Sigmoid colon (tissue), 4 donors: ENCODE measurements around the gene ATXN10.

Experiments used
- CTCF ChIP-seq, 4 experiments: fragments of 450-650 bp in 3 of 4; fragments of 200-600 bp in 1 of 4; IDR thresholded peaks; one replicate each; pipeline ENCODE4 v1.5.1; 2016 to 2019; ENCODE audit warnings: antibody characterized with exemption in 4 of 4, mild to moderate bottlenecking in 3 of 4, moderate library complexity in 2 of 4
- EP300 ChIP-seq, 4 donors: sonication (generic); formaldehyde crosslinking; IDR thresholded peaks; one replicate each; pipeline ENCODE4 v1.6.1; 2017; ENCODE audit warnings: antibody characterized with exemption in 4 of 4
- POLR2A ChIP-seq, 2 donors: fragments of 450-650 bp; IDR thresholded peaks; one replicate each; pipeline ENCODE4 v1.6.1; 2016; ENCODE audit warnings: antibody characterized with exemption in 2 of 2, mild to moderate bottlenecking in 2 of 2, moderate library complexity in 2 of 2
- POLR2AphosphoS5 ChIP-seq, 4 donors: sonication (generic); formaldehyde crosslinking; IDR thresholded peaks; one replicate each; pipeline ENCODE4 v1.6.1; 2017; ENCODE audit warnings: antibody characterized with exemption in 4 of 4

- no peak for TF ChIP-seq POLR2A (IDR thresholded peaks at IDR 0.05)
- no peak for TF ChIP-seq CTCF (IDR thresholded peaks at IDR 0.05)
- TF ChIP-seq POLR2AphosphoS5 (IDR thresholded peaks at IDR 0.05), result no peak
- no peak for TF ChIP-seq EP300 (IDR thresholded peaks at IDR 0.05)
These were observed 31.9 kb upstream of the ATXN10 start for GRCh38 chr22:45639747-45640102.
